K562 (cell line): ENCODE measurements around the gene TMSB4X. TPM values are rescaled to one million over a fixed set of nuclear protein-coding genes. Genes with fewer than 3 reads are reported as not detected.

ENCODE experiments used
- BCL6 ChIP-seq: fragments of 250-450 bp; sonication (Bioruptor Pico); IDR thresholded peaks from 2 replicates; pipeline ENCODE4 v1.4.0; 2020
- ESRRB ChIP-seq: fragments of 250-450 bp; sonication (Bioruptor Pico); IDR thresholded peaks from 2 replicates; pipeline ENCODE4 v1.5.0; 2020; ENCODE audit warnings: mild to moderate bottlenecking, moderate library complexity, borderline replicate concordance
- GATA2 ChIP-seq: sonication (generic); formaldehyde crosslinking; IDR thresholded peaks from 2 replicates; pipeline ENCODE4 v1.4.0; 2020; ENCODE audit warnings: mild to moderate bottlenecking, missing genetic modification reagents
- GATAD2B ChIP-seq: fragments of 450-650 bp; IDR thresholded peaks from 2 replicates; pipeline ENCODE4 v1.6.1; 2017; ENCODE audit warnings: mild to moderate bottlenecking, borderline replicate concordance
- HEY1 ChIP-seq: fragments of 250-450 bp; sonication (Bioruptor Pico); IDR thresholded peaks from 2 replicates; pipeline ENCODE4 v1.5.0; 2020; ENCODE audit warnings: mild to moderate bottlenecking, moderate library complexity, borderline replicate concordance
- MBD2 ChIP-seq: sonication (generic); IDR thresholded peaks from 2 replicates; pipeline ENCODE4 v1.6.1; 2016; ENCODE audit warnings: low read depth, borderline replicate concordance
- MCM7 ChIP-seq, 2 experiments: fragments of 450-650 bp; IDR thresholded peaks; 2 replicates each; pipeline ENCODE4 v1.6.1; 2016 to 2018
- RNF219 ChIP-seq: fragments of 250-450 bp; sonication (Bioruptor Pico); IDR thresholded peaks from 2 replicates; pipeline ENCODE4 v1.5.0; 2022; ENCODE audit warnings: mild to moderate bottlenecking
- SMARCA5 ChIP-seq: fragments of 450-650 bp; IDR thresholded peaks from 2 replicates; pipeline ENCODE4 v1.6.1; 2016
- SMARCC2 ChIP-seq: fragments of 450-650 bp; IDR thresholded peaks from 2 replicates; pipeline ENCODE4 v1.6.1; 2017; ENCODE audit warnings: antibody characterized with exemption, moderate library complexity, mild to moderate bottlenecking, low read depth
- TCF15 ChIP-seq: fragments of 250-450 bp; sonication (Bioruptor Pico); IDR thresholded peaks from 2 replicates; pipeline ENCODE4 v1.8.0; 2022; ENCODE audit warnings: moderate library complexity, mild to moderate bottlenecking, inconsistent platforms
- ZBTB40 ChIP-seq, 2 experiments: fragments of 450-650 bp in 1 of 2; sonication (generic) in 1 of 2; formaldehyde crosslinking in 1 of 2; IDR thresholded peaks; 2 replicates each; pipeline versions ENCODE4 v1.7.1 to v1.9.0; 2016 to 2022; ENCODE audit warnings: inconsistent platforms in 1 of 2, mild to moderate bottlenecking in 1 of 2, missing genetic modification reagents in 1 of 2
- ZNF133 ChIP-seq: fragments of 250-450 bp; sonication (Bioruptor Pico); IDR thresholded peaks from 2 replicates; pipeline ENCODE4 v1.4.0; 2020; ENCODE audit warnings: mild to moderate bottlenecking
- ZNF184 ChIP-seq: sonication (generic); formaldehyde crosslinking; IDR thresholded peaks from 2 replicates; pipeline ENCODE4 v1.5.0; 2020; ENCODE audit warnings: missing genetic modification reagents
- ZNF253 ChIP-seq: fragments of 250-450 bp; sonication (Bioruptor Pico); conservative IDR thresholded peaks from 2 replicates; pipeline ENCODE4 v1.6.1; 2021; ENCODE audit warnings: mild to moderate bottlenecking
- polyA plus RNA-seq, 8 experiments: library from polyadenylated mRNA; depleted of rRNA in 4 of 8; stranded (reverse) in 5 of 8; unstranded in 3 of 8; fragments of >200 nt; fragmentation: Nextera tagmentation in 2 of 8; fragmentation: Illumina TruSeq in 1 of 8; extraction: Ambion mirVana in 2 of 8; extraction: Trizol in 1 of 8; gene quantifications; 2 replicates each; pipeline versions ENCODE4 v1.2.1 to v1.2.3, GENCODE V29; 2011 to 2014; ENCODE audit warnings: inconsistent platforms in 1 of 8, missing spikeins in 1 of 8
- total RNA-seq, 7 experiments: library from RNA; depleted of rRNA in 6 of 7; stranded (reverse); fragments of >200 nt in 6 of 7; fragmentation: Illumina TruSeq in 2 of 7; extraction: Trizol in 2 of 7; gene quantifications; 2 replicates each; pipeline versions ENCODE4 v1.2.1 to v1.2.3, GENCODE V29; 2011 to 2021; ENCODE audit warnings: low replicate concordance in 1 of 7

Gene TMSB4X
- total and polyA plus RNA-seq, 9 of the 15 experiments (the other 6 are each of a cell fraction or from before 2014, with no cell fraction given), result 1,035 to 2,035 (median 1,529) TPM

GRCh38 chrX:12974796-12975669 is at the start of gene TMSB4X (continued):
- TF ChIP-seq ZBTB40 (IDR thresholded peaks at IDR 0.05) (no peak), ZBTB40 (CRISPR knock-in tag; IDR thresholded peaks at IDR 0.05) (no peak), GATA2 (CRISPR knock-in tag) (no peak), RNF219 (CRISPR knock-in tag) (no peak), SMARCC2 (no peak), BCL6 (CRISPR knock-in tag) (no peak), ZNF133 (CRISPR knock-in tag) (no peak), ZNF253 (no peak), ESRRB (CRISPR knock-in tag) (no peak), SMARCA5 (no peak), GATAD2B (0 out of 2 replicates have a peak, but pooled peaks have one; percentile 17), TCF15 (CRISPR knock-in tag) (no peak), MCM7 (IDR thresholded peaks at IDR 0.05) (no peak), ZNF184 (CRISPR knock-in tag) (no peak), MBD2 (peak; percentile 73; the same call in 1 of the 2 replicates), HEY1 (0 out of 2 replicates have a peak, but pooled peaks have one; percentile 36)
